Ovary (tissue), 3 donors: Measurements from ENCODE around the gene MAGI1.

ENCODE experiments used
- CTCF ChIP-seq, 3 donors: fragments of 450-650 bp in 2 of 3; fragments of 200-600 bp in 1 of 3; IDR thresholded peaks; one replicate each; pipeline versions ENCODE4 v1.5.1 to v1.8.0; 2016 to 2022; ENCODE audit warnings: antibody characterized with exemption in 3 of 3, mild to moderate bottlenecking in 1 of 3
- EP300 ChIP-seq: sonication (generic); formaldehyde crosslinking; IDR thresholded peaks from one replicate; pipeline ENCODE4 v1.6.1; 2017; ENCODE audit warnings: antibody characterized with exemption
- POLR2A ChIP-seq: fragments of 450-650 bp; IDR thresholded peaks from one replicate; pipeline ENCODE4 v1.6.1; 2017; ENCODE audit warnings: antibody characterized with exemption, mild to moderate bottlenecking, moderate library complexity
- donor health status: DM: no; HTN: no; CAD: no.

GRCh38 chr3:65968996-65969395 is 69.7 kb downstream of the MAGI1 start:
- no peak for TF ChIP-seq EP300
- no peak for TF ChIP-seq CTCF (IDR thresholded peaks at IDR 0.05)
- no peak for TF ChIP-seq POLR2A
